Activated T-helper 2 cell treated with anti-CD3 and anti-CD28 coated beads, Interferon-gamma antibody, Interleukin-2, Interleukin-4, amounts not matched to agents 10 μg/mL and 5 μg/mL and 100 μg/mL, durations not matched to agents 14 hours and 24 hours and 36 hours (primary cell): ENCODE data around the gene MMP2. TPM values are rescaled to one million over a fixed set of nuclear protein-coding genes. Genes with fewer than 3 reads are reported as not detected.

Source experiments
- DNase-seq: peaks from one replicate; pipeline ENCODE4 v3.0.0; 2021; ENCODE audit warnings: low spot score
- H3K27ac Mint-ChIP-seq: one replicate; pipeline ENCODE4 v1.8.0; 2021; ENCODE audit warnings: mixed read lengths
- H3K27me3 Mint-ChIP-seq: one replicate; pipeline ENCODE4 v1.8.0; 2021; ENCODE audit warnings: low read depth, mixed read lengths
- H3K36me3 Mint-ChIP-seq: one replicate; pipeline ENCODE4 v1.8.0; 2021; ENCODE audit warnings: low read depth, mixed read lengths
- H3K4me1 Mint-ChIP-seq: one replicate; pipeline ENCODE4 v1.8.0; 2021; ENCODE audit warnings: low read depth, mixed read lengths
- H3K4me3 Mint-ChIP-seq: one replicate; pipeline ENCODE4 v1.8.0; 2021; ENCODE audit warnings: low read depth, mild to moderate bottlenecking, moderate library complexity, mixed read lengths
- H3K9me3 Mint-ChIP-seq: one replicate; pipeline ENCODE4 v1.8.0; 2021; ENCODE audit warnings: mixed read lengths
- intact Hi-C: fragments of 100-400 bp; cut with micrococcal nuclease; formaldehyde crosslinking; loops from one replicate; pipeline ENCODE4 v1.15.1; 2023
- total RNA-seq: library from RNA; stranded (reverse); gene quantifications from 2 replicates; pipeline ENCODE4 v1.2.3, GENCODE V29; 2022

MMP2 gene
- total RNA-seq, 1 donor from 2014 or later = 0.34 TPM

GRCh38 chr16:55471448-55472097, 7.4 kb upstream of the MMP2 start:
- intact Hi-C loops = loop anchor here (1.0 to 10.0 kb wide), 2 partner anchors 29 to 723 kb away; partner anchors contain the start of gene GNAO1
- H3K27me3 Mint-ChIP-seq = peaks cover 5% of the 10 kb centered on the region
- no peak for DNase-seq
- H3K4me3 Mint-ChIP-seq = no peak overlapping the region
- H3K27ac Mint-ChIP-seq = peak overlapping the region; percentile 85
- peaks cover 14% of the 10 kb centered on the region for H3K4me1 Mint-ChIP-seq
- H3K36me3 Mint-ChIP-seq = peaks cover 4% of the 10 kb centered on the region
- H3K9me3 Mint-ChIP-seq = peaks cover 4% of the 10 kb centered on the region

- H3K27ac Mint-ChIP-seq = no peak overlapping the region
- peaks cover 14% of the 10 kb centered on the region for H3K4me1 Mint-ChIP-seq
- peaks cover 4% of the 10 kb centered on the region for H3K9me3 Mint-ChIP-seq
- no peak for DNase-seq
- no peak overlapping the region for H3K4me3 Mint-ChIP-seq
- intact Hi-C loops = loop anchor here (10.0 kb wide), 1 partner anchor 721 kb away; the partner anchor contains the start of gene GNAO1
- peaks cover 17% of the 10 kb centered on the region for H3K27me3 Mint-ChIP-seq
- H3K36me3 Mint-ChIP-seq = peaks cover 4% of the 10 kb centered on the region
These were observed 5.4 kb upstream of the MMP2 start for GRCh38 chr16:55473587-55473986.

GRCh38 chr16:55474821-55475220, 4.2 kb upstream of the MMP2 start:
- Mint-ChIP-seq H3K4me3 (no peak overlapping the region), H3K27me3 (peaks cover 22% of the 10 kb centered on the region), H3K27ac (no peak overlapping the region), H3K9me3 (peaks cover 4% of the 10 kb centered on the region), H3K4me1 (peaks cover 16% of the 10 kb centered on the region), H3K36me3 (peaks cover 4% of the 10 kb centered on the region)
- intact Hi-C loops = loop anchor here (10.0 kb wide), 1 partner anchor 720 kb away; the partner anchor contains the start of gene GNAO1
- no peak for DNase-seq

DNA sequence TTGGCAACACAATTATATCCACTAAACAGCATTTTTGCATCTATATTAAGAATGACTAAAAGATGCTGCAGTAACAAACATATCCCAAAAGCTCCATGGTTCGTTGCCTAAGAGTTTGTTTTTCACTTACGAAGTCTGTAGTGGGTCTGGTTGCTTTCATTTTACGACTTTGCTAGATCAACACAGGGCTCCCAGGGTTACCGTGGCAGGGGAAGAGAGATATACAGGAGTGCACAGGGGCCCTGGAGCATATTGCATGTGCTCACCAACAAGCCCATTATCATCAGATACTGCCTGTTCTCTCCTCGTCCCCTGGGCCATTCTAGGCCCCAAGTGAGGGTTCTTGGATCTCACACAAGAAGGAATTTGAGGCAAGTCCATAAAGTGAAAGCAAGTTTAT, 3.1 kb upstream of the MMP2 start:
- no peak for DNase-seq
- H3K4me3 Mint-ChIP-seq = no peak overlapping the region
- H3K27me3 Mint-ChIP-seq = peaks cover 32% of the 10 kb centered on the region
- peaks cover 16% of the 10 kb centered on the region for H3K4me1 Mint-ChIP-seq
- no peak overlapping the region for H3K27ac Mint-ChIP-seq
- intact Hi-C loops = loop anchor here (10.0 kb wide), 1 partner anchor 719 kb away; the partner anchor contains the start of gene GNAO1
- peaks cover 4% of the 10 kb centered on the region for H3K36me3 Mint-ChIP-seq
- peaks cover 4% of the 10 kb centered on the region for H3K9me3 Mint-ChIP-seq

DNA sequence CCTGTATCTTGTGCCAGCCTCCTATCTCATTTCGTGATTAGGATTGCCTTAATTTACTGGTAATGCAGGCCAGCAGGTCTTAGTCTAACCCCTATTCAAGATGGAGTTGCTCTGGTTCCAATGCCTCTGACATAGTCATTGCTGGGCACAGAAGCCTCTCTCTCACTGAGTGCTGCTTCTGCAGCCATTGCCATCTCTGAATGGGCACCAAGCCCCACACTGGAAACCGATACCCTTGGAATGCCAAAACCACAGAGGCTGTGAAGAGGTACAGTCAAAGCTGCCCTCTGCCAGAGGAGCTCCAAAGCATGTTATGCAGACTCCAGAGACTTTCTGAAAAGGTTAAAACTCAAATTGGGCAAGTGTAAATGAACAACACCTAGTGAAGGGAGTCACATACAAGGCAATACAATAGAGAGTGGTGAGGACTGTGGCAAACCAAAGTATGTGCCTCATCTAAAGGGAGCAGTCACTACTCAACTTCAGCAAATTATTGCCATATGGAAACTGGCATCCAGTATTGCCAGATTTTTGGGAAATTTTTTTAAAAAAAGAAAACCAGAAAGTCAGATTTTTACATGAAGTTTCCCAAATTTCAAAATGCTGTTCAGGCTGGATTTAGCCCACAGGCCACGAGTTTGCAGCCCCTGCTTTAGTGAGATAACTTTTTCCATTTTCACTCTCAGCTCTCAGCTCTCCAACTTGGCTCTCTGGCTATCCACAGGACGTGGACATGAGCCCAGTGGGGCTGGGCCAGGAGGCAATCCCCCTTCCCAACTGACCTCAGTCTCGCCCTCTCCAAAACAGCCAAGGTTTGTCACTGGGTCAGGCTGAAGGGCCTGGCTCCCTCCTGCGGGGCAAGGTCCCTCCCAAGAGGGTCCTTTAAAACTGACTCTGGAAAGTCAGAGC, 2.1 kb upstream of the MMP2 start:
- intact Hi-C loops = loop anchor here (10.0 kb wide), 1 partner anchor 718 kb away; the partner anchor contains the start of gene GNAO1
- H3K27me3 Mint-ChIP-seq = peaks cover 37% of the 10 kb centered on the region
- H3K4me3 Mint-ChIP-seq = no peak overlapping the region
- peaks cover 9% of the 10 kb centered on the region for H3K4me1 Mint-ChIP-seq
- no peaks in the 10 kb centered on the region for H3K9me3 Mint-ChIP-seq
- no peak for DNase-seq
- H3K36me3 Mint-ChIP-seq = no peaks in the 10 kb centered on the region
- H3K27ac Mint-ChIP-seq = no peak overlapping the region

DNA sequence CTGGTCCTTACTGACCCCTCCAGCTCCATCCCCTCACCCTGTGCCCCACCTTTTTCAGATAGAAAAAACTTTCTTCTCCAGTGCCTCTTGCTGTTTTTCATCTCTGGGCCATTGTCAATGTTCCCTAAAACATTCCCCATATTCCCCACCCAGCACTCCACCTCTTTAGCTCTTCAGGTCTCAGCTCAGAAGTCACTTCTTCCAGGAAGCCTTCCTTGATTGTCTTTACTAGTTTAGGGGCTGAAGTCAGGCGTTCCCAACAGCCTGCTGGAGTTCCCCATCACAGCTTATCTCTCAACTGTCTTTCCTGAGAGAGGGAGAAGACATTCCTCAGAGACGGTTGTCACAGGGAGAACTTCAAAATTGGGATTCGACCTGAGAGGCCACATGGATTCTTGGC, 1.3 kb upstream of the MMP2 start:
- Mint-ChIP-seq H3K4me3 (no peak overlapping the region), H3K9me3 (no peaks in the 10 kb centered on the region), H3K27ac (no peak overlapping the region), H3K27me3 (peaks cover 40% of the 10 kb centered on the region), H3K36me3 (no peaks in the 10 kb centered on the region), H3K4me1 (peaks cover 7% of the 10 kb centered on the region)
- intact Hi-C loops = loop anchor here (10.0 kb wide), 1 partner anchor 717 kb away; the partner anchor contains the start of gene GNAO1
- no peak for DNase-seq

GRCh38 chr16:55479430-55480140, 587 bp downstream of the MMP2 start:
- intact Hi-C loops = loop anchor here (10.0 kb wide), 1 partner anchor 715 kb away; the partner anchor contains the start of gene GNAO1
- Mint-ChIP-seq H3K4me3 (peak overlapping the region; percentile 54), H3K4me1 (peaks cover 3% of the 10 kb centered on the region), H3K9me3 (no peaks in the 10 kb centered on the region), H3K27ac (no peak overlapping the region), H3K27me3 (peaks cover 39% of the 10 kb centered on the region), H3K36me3 (no peaks in the 10 kb centered on the region)
- DNase-seq = no peak

- peaks cover 3% of the 10 kb centered on the region for H3K4me1 Mint-ChIP-seq
- no peak for DNase-seq
- H3K27ac Mint-ChIP-seq = no peak overlapping the region
- no peak overlapping the region for H3K4me3 Mint-ChIP-seq
- peaks cover 39% of the 10 kb centered on the region for H3K27me3 Mint-ChIP-seq
- no peaks in the 10 kb centered on the region for H3K36me3 Mint-ChIP-seq
- intact Hi-C loops = no loop called here
- no peaks in the 10 kb centered on the region for H3K9me3 Mint-ChIP-seq
These were observed 1.2 kb downstream of the MMP2 start for GRCh38 chr16:55480228-55480655.

GRCh38 chr16:55481023-55481422, 2.0 kb downstream of the MMP2 start:
- no peak overlapping the region for H3K4me3 Mint-ChIP-seq
- H3K27me3 Mint-ChIP-seq = peaks cover 39% of the 10 kb centered on the region
- no peaks in the 10 kb centered on the region for H3K9me3 Mint-ChIP-seq
- H3K4me1 Mint-ChIP-seq = peaks cover 3% of the 10 kb centered on the region
- DNase-seq = no peak
- intact Hi-C loops = no loop called here
- no peaks in the 10 kb centered on the region for H3K36me3 Mint-ChIP-seq
- H3K27ac Mint-ChIP-seq = no peak overlapping the region

- peaks cover 41% of the 10 kb centered on the region for H3K27me3 Mint-ChIP-seq
- no peaks in the 10 kb centered on the region for H3K9me3 Mint-ChIP-seq
- intact Hi-C loops = no loop called here
- H3K27ac Mint-ChIP-seq = no peak overlapping the region
- no peak for DNase-seq
- H3K4me3 Mint-ChIP-seq = no peak overlapping the region
- H3K4me1 Mint-ChIP-seq = peaks cover 3% of the 10 kb centered on the region
- H3K36me3 Mint-ChIP-seq = no peaks in the 10 kb centered on the region
These were observed 3.1 kb downstream of the MMP2 start for GRCh38 chr16:55482056-55482455.

DNA sequence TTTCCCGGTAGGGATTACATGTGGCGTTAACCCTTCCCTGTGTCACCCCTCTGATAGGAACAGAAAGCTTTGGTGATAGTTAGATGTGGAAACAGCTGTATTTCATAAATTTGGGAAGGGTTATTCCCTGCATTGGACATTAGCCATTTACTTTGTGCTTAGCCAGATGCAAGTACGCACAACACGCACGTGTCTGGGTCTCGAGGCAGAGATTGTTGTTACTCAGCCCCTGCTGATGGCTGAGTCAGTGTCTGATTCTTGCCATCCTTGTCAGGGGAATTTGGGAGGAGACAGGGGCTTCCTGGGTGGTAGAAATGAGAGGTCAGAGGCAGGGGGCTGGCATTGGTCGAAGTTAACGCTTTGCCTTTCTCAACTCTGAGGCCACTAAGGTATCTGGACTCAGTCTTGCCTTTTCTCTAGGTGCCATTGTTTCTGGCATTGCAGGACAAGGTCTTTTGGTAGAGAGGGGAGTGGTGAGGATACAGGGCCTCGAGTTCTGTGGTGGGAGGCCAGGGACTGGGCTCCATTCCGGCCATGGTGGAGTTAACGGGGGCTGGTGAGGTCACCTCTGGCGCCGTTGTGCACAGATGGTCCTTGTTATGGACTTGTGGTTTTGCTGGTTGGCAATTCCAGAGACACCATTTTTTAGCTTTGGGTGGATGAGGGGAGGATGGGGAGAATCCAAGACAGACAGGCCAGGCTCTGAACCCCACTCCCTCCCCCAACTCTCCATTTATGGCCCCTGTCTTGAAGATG, 8.2 kb downstream of the MMP2 start:
- H3K36me3 Mint-ChIP-seq = no peaks in the 10 kb centered on the region
- DNase-seq = no peak
- intact Hi-C loops = no loop called here
- H3K4me3 Mint-ChIP-seq = no peak overlapping the region
- H3K4me1 Mint-ChIP-seq = no peaks in the 10 kb centered on the region
- H3K9me3 Mint-ChIP-seq = no peaks in the 10 kb centered on the region
- peaks cover 7% of the 10 kb centered on the region for H3K27me3 Mint-ChIP-seq
- no peak overlapping the region for H3K27ac Mint-ChIP-seq

- H3K4me3 Mint-ChIP-seq = no peak overlapping the region
- no peaks in the 10 kb centered on the region for H3K36me3 Mint-ChIP-seq
- DNase-seq = no peak
- H3K4me1 Mint-ChIP-seq = no peaks in the 10 kb centered on the region
- H3K9me3 Mint-ChIP-seq = no peaks in the 10 kb centered on the region
- intact Hi-C loops = no loop called here
- peaks cover 7% of the 10 kb centered on the region for H3K27me3 Mint-ChIP-seq
- H3K27ac Mint-ChIP-seq = no peak overlapping the region
These were observed 9.3 kb downstream of the MMP2 start for GRCh38 chr16:55488306-55488705.
